HG03175 (cell line): ENCODE measurements around the gene ZSCAN30.

Experiments used
- ATAC-seq: cut with Tn5 transposase; IDR thresholded peaks from one replicate; pipeline ENCODE4 v1.9.1; 2021; ENCODE audit warnings: mild to moderate bottlenecking, moderate library complexity; ENCODE audit not compliant: unreplicated experiment

Gene ZSCAN30

GRCh38 chr18:35290094-35290735 lies at the start of gene ZSCAN30:
ZSCAN30 (minus strand) TSS chr18:35290229; CDS start chr18:35264352, 25,877 bp downstream.
- ATAC-seq: peak; percentile 94

DNA sequence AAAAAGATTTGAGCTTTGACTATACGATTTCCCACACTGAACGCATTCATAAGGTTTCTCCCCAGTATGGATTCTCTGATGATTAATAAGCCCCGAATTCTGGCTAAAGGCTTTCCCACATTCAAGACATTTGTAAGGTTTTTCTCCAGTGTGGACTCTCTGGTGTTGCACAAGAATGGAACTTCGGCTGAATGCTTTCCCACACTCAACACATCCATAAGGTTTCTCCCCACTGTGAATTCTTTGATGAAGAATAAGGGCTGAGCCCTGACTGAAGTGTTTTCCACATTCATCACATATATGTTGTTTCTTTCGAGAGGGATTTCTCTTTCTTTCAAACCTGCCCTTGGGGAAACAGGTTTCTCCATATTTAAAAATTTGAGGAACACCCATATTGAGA lies 47.3 kb upstream of the ZSCAN30 start:
- ATAC-seq: no peak

GRCh38 chr18:35335866-35336265 lies 45.8 kb upstream of the ZSCAN30 start:
- ATAC-seq: no peak

DNA sequence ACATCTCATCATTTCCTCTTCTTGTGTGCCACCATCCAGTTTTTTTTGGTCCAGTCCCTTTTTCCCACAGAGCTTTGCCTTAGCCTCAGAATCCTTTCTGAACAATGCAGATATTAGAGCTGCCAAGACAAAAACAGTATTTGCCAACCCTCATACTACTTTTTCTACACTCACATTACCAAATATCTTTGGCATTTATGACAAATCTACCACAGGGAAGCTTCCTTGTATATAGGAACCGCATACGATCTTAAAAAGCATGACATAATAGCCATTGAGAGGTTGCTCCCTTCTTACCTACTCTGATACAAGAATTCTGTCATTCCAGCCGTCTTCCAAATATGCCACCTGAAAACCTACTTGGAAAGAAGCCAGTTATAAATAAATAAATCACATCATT lies 44.8 kb upstream of the ZSCAN30 start:
- ATAC-seq: no peak

GRCh38 chr18:35334212-35334611 lies 44.2 kb upstream of the ZSCAN30 start:
- no peak for ATAC-seq

- ATAC-seq: no peak
Observed at GRCh38 chr18:35331367-35332087, 41.5 kb upstream of the ZSCAN30 start.

- no peak for ATAC-seq
Observed at GRCh38 chr18:35328868-35329267, 38.8 kb upstream of the ZSCAN30 start.

DNA sequence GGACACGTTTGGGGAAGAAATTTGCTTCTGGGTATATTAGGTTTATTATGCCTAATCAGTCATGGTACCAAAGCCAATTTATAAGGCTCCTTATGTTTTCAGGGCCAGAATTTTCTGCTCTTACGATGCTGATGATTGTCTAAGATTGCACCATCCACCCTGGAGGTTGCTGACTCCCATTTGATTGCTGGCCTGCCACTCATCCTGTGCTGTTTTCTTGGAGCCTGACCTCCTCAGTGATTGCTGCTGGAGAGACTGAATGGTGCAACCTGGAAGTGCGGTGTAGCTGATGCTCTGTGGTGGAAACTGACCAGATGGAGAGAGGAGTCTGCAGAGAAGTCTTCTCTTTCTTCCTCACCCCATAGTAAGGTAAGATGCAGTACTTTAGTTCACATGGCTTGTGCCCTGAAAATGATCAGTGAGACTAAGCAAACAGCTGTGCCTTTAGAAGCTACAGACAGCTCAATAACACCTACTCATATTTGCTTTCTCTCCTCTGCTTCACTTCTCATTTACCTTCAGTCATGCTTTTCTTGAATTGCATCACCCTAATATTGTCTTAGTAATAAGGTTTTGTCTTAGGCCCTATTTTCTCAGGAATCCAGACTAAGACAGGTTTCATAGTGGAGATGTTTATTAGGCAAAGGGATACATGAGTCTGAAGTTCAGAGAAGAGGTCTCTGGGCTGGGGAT lies 36.8 kb upstream of the ZSCAN30 start:
- ATAC-seq: no peak

GRCh38 chr18:35324926-35325655 lies 35.1 kb upstream of the ZSCAN30 start:
- no peak for ATAC-seq

GRCh38 chr18:35322486-35323458 lies 32.7 kb upstream of the ZSCAN30 start:
- ATAC-seq: no peak

DNA sequence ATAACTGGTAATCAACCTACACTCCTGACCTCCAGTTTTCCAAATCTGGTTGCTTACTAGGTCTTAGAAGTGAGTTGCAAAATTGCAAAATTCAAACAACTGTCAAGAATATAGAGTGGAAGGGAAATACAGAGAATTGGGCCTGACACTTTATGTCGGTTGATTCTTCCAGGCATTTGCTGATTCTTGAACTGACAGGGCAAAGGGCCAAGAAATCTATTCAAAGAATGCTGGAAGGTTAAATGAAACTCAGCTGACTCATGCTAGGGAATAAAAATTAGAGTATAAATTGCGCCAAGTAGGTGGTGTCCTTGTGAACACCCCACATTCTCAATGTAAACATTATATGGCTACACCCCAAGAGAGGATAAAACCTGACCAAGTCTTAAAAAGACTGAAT lies 21.5 kb upstream of the ZSCAN30 start:
- ATAC-seq: no peak

DNA sequence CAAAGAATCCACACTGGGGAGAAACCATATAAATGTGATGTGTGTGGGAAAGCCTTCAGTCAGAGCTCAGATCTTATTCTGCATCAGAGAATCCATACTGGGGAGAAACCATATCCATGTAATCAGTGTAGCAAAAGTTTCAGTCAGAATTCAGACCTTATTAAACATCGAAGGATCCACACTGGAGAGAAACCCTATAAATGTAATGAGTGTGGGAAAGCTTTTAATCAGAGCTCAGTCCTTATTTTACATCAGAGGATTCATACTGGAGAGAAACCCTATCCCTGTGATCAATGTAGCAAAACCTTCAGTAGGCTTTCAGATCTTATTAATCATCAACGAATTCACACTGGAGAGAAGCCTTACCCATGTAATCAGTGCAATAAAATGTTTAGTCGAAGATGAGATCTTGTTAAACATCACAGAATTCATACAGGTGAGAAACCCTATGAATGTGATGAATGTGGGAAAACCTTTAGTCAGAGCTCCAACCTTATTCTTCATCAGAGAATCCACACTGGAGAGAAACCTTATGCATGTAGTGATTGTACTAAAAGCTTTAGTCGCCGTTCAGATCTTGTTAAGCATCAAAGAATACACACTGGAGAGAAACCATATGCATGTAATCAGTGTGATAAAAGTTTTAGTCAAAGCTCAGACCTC lies 16.7 kb upstream of the ZSCAN30 start:
- ATAC-seq: no peak

- ATAC-seq: no peak
Observed at GRCh38 chr18:35303610-35304009, 13.6 kb upstream of the ZSCAN30 start.

- no peak for ATAC-seq
Observed at GRCh38 chr18:35296060-35296459, 6.0 kb upstream of the ZSCAN30 start.

GRCh38 chr18:35291166-35291565 lies 1.1 kb upstream of the ZSCAN30 start:
- ATAC-seq: no peak

DNA sequence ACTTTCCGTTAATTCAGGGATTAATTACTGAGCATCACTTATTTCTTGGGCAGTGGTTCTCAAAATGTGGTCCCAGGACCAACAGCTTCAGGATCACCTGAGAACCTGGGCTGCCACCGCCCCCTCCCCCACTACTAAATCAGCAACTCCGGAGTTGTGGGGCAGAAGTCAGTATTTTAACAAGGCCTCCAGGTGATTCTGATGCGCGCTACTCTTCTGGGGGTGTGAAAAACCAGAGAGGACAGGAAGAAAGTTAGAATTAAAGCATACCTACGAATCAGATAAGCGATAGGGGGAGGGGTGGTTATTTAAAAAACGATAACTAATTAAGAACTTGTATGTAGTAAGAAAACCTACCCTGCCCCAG lies 319 bp downstream of the ZSCAN30 start:
- ATAC-seq: peak; percentile 39

DNA sequence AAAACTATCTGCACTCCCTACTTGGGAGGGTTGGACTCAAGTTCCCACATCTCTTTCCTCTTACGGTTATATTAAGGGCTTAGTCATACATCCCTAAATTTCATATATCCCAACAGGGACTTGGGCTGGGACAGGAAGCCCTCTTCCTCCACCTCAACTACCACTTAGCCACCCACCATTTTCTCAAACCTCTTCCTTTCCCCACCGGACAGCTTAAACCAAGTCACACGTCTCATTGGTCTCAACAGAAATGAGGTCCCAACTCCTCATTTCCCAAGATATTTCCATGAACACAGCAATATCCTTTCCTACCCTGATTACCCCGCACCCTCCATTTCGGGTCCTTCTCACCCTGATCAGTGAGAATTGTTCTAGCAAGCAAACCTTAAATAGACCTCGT lies 736 bp downstream of the ZSCAN30 start:
- ATAC-seq: no peak

GRCh38 chr18:35284841-35285240 lies 5.2 kb downstream of the ZSCAN30 start:
- ATAC-seq: no peak

DNA sequence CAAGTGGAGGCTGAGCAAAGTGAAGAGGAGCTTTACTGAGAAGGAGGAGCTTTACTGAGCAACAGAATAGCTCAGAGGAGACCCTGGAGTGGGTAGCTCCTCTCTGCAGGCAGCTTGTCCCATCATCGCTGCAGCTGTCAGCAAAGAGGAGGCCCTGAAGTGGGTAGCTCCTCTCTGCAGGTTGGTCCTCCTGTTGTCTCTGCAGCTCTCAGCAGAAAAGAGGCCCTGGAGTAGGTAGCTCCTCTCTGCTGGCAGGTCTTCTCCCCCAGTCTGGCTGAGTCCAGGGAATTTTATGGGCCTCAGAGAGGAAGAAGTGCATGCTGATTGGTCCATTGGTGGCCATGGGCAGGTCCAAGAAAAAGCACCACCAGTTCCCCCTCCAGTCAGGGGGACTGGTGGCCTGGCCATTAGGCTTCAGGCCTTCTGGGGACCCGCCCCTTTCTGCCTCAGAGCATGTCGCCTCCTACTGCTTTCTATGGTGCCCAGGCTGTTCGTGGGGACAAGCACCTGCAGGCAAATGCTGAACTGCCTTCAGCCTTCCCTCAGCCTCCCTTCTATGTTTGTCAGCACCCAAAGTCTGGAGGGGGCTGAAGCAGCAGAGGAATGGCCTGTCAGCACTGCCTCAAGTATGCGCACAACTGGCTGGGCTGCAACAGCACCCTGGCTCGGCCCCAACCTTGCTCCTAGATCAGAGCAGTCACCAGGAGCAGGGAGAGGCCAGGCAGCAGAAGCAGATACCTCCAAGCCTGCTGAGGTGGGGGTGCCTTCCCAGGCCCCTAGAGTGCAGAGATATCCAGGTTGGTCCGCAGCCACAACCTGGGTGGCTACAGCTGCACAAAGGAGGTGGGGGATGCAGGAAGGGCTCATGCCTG lies 5.9 kb downstream of the ZSCAN30 start:
- no peak for ATAC-seq
